AG09319 (cell line): Measurements from ENCODE around the gene RIOK2.

Experiments
- DNase-seq: peaks from one replicate; pipeline ENCODE4 v3.0.0-alpha.2; 2010; ENCODE audit warnings: low read depth; ENCODE audit errors: extremely low read depth
- TF ChIP-seq, protein P1 (sequence below): IDR thresholded peaks from 2 replicates; pipeline ENCODE4 v1.5.1; 2011; ENCODE audit warnings: low read depth, mild to moderate bottlenecking, inconsistent platforms, low read length, moderate library complexity

RIOK2 gene

DNA sequence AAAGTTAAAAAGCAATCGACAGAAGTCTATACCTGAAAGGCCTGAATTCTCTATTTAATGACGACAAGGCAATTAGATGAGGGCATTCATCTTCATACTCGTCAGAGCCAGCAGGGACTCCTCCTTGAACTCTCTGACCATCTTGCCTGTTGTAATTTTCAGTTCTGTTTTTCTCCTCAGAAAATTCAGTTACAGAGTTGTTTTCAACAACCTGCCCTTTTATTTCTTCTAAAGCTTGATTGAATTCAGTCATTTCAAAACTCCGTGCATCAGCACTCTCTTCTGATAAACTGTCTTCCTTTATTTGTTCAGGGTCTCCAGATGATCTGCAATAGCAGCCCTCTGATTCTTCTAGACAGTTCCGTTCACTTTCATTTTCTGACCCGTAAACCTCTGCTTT lies 15.6 kb downstream of the RIOK2 start:
- TF ChIP-seq, protein P1, sequence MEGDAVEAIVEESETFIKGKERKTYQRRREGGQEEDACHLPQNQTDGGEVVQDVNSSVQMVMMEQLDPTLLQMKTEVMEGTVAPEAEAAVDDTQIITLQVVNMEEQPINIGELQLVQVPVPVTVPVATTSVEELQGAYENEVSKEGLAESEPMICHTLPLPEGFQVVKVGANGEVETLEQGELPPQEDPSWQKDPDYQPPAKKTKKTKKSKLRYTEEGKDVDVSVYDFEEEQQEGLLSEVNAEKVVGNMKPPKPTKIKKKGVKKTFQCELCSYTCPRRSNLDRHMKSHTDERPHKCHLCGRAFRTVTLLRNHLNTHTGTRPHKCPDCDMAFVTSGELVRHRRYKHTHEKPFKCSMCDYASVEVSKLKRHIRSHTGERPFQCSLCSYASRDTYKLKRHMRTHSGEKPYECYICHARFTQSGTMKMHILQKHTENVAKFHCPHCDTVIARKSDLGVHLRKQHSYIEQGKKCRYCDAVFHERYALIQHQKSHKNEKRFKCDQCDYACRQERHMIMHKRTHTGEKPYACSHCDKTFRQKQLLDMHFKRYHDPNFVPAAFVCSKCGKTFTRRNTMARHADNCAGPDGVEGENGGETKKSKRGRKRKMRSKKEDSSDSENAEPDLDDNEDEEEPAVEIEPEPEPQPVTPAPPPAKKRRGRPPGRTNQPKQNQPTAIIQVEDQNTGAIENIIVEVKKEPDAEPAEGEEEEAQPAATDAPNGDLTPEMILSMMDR: no peak
- no peak for DNase-seq

GRCh38 chr5:97165726-97166125 lies 17.3 kb downstream of the RIOK2 start:
- no peak for DNase-seq
- TF ChIP-seq, protein P1: no peak

DNA sequence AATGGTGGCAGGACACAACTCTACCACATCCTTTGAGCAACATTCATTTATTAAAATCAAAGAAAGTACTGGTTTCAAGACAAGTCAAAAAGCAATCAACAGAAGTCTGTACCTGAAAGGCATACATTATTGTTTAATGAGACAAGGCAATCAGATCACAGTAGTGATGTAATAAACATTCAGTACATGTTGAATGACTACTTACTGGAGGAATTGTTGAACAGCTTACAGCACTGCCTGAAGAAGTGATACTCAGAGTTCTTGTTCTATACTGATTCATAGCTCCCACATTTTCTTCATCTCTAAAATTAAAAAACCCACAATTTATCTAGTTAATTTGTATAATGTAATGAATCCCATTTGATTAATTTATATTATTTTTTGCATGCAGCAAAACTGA lies 18.2 kb downstream of the RIOK2 start:
- DNase-seq: no peak
- TF ChIP-seq, protein P1: no peak

DNA sequence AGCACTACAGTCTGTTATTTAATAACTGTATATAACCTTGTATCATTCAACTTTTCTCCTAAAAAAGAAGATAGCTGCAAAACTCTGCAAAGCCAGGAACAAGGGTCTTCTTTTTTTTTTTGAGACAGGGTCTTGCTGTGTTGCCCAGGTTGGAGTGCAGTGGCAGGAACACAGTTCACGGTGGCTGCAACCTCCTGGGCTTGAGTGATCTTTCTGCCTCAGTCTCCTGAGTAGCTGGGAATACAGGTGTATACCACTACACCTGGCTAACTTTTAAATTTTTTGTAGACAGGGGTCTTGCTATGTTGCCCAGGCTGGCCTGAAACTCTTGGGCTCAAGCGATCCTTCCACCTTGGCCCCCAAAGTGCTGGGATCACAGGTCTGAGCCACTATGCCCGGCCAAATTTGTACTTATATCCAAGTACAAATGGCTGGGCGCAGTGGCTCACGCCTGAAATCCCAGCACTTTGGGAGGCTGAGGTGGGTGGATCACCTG lies 19.2 kb downstream of the RIOK2 start:
- TF ChIP-seq, protein P1: no peak
- no peak for DNase-seq

GRCh38 chr5:97163360-97163764 lies 19.7 kb downstream of the RIOK2 start:
- TF ChIP-seq, protein P1: peak; percentile 49
- no peak for DNase-seq

GRCh38 chr5:97162045-97162444 lies 21.0 kb downstream of the RIOK2 start:
- TF ChIP-seq, protein P1: peak; percentile 82
- peak; percentile 47 for DNase-seq

- TF ChIP-seq, protein P1: no peak
- DNase-seq: no peak
These were observed 25.4 kb downstream of the RIOK2 start for GRCh38 chr5:97157689-97158088.
